ENCODE measurements around the gene PLEKHN1. TPM values are rescaled to one million over a fixed set of nuclear protein-coding genes. Genes with fewer than 3 reads are reported as not detected.
"Not testable (repeated sequence)": the region's sequence is repeated elsewhere in the genome, so short reads cannot be mapped to it uniquely, and the experiment has no call there.

Gene PLEKHN1
- polyA plus RNA-seq, 1 donor = 0.49 TPM

DNA sequence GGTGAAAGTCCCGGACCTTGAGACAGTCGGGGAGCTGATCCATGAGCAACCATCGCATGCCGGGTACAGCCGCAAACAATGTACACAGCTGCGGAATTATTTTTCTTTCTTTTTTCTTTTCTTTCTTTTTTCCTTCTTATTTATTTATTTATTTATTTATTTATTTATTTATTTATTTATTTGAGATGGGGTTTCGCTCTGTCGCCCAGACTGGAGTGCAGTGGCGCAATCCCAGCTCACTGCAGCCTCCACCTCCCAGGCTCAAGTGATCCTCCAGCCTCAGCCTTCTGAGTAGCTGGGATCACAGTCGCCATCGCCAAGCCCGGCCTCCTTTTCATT lies 18.2 kb downstream of the PLEKHN1 start:
- Histone ChIP-seq H3K27ac (ENCODE audit: low read length) (no peak overlapping the region), H3K4me1 (ENCODE audit: control insufficient read depth, insufficient read depth, low read length) (no peaks in the 10 kb centered on the region), H3K27me3 (ENCODE audit: control insufficient read depth, insufficient read depth, low read length) (peaks cover 36% of the 10 kb centered on the region), H3K9me3 (ENCODE audit: control insufficient read depth, low read depth, low read length) (peaks cover 1% of the 10 kb centered on the region), H3K4me3 (ENCODE audit: low read length) (no peak overlapping the region), H3K36me3 (ENCODE audit: control insufficient read depth, insufficient read depth, low read length) (no peaks in the 10 kb centered on the region)
- DNase-seq = no peak
- WGBS (ENCODE audit: insufficient coverage, low lambda C conversion rate) = 22% methylated on average over 4 of the region's 12 CpGs

DNA sequence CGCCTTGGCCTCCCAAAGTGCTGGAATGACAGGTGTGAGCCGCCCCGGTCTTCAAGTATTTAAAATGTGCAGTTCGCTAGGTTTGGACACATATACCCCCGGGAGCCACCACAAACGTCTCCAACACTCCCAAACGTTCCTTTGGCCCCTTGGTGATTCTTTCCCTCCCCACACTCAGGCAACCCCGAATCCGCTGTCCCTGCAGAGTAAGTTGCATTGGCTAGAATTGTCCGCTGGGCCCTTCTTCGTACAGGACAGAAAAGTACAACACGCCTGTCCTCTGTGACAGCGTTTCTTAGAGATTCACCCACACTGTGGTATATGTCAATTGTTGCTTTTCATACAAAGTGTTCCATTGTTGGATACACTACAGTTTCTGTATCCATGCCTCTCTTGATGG lies 18.8 kb downstream of the PLEKHN1 start:
- Histone ChIP-seq H3K27me3 (ENCODE audit: control insufficient read depth, insufficient read depth, low read length) (peaks cover 36% of the 10 kb centered on the region), H3K27ac (ENCODE audit: low read length) (no peak overlapping the region), H3K36me3 (ENCODE audit: control insufficient read depth, insufficient read depth, low read length) (no peaks in the 10 kb centered on the region), H3K4me1 (ENCODE audit: control insufficient read depth, insufficient read depth, low read length) (no peaks in the 10 kb centered on the region), H3K4me3 (ENCODE audit: low read length) (no peak overlapping the region), H3K9me3 (ENCODE audit: control insufficient read depth, low read depth, low read length) (no peaks in the 10 kb centered on the region)
- WGBS (ENCODE audit: insufficient coverage, low lambda C conversion rate) = no CpG with 5 or more reads among the region's 13 CpGs
- no peak for DNase-seq

DNA sequence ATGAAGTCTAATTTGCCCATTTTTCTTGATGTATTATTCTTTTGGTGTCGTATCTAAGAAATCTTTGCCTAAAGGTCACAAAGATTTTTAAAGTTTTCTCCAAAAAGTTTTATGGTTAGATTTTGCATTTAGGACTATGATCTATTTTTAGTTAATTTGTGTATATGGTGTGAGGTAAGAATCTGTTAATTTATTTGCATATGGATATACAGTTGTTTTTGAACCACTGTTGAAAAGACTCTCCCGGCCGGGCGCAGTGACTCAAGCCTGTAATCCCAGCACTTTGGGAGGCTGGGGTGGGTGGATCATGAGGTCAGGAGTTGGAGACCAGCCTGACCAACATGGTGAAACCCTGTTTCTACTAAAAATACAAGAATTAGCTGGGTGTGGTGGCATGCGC lies 21.8 kb downstream of the PLEKHN1 start:
- not testable (repeated sequence) for H3K4me3 ChIP-seq (ENCODE audit: low read length); H3K4me1 ChIP-seq (ENCODE audit: control insufficient read depth, insufficient read depth, low read length); H3K27ac ChIP-seq (ENCODE audit: low read length); DNase-seq; H3K36me3 ChIP-seq (ENCODE audit: control insufficient read depth, insufficient read depth, low read length)
- H3K9me3 ChIP-seq (ENCODE audit: control insufficient read depth, low read depth, low read length) = peaks cover 14% of the 10 kb centered on the region
- no CpG with 5 or more reads among the region's 5 CpGs for WGBS (ENCODE audit: insufficient coverage, low lambda C conversion rate)
- peaks cover 24% of the 10 kb centered on the region for H3K27me3 ChIP-seq (ENCODE audit: control insufficient read depth, insufficient read depth, low read length)

DNA sequence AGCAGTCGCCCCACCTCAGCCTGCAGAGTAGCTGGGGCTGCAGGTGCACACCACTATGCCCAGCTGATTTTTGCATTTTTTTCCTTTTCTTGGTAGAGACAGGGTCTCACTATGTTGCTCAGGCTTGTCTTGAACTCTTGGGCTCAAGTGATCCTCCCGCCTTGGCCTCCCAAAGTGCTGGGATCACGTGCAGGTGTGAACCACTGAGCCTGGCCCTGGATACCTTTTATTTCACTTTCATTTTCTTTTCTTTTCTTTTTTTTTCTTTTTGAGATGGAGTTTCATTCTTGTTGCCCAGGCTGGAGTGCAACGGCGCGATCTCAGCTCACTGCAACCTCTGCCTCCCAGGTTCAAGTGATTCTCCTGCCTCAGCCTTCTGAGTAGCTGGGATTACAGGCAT lies 25.0 kb downstream of the PLEKHN1 start:
- H3K27ac ChIP-seq (ENCODE audit: low read length); H3K4me1 ChIP-seq (ENCODE audit: control insufficient read depth, insufficient read depth, low read length); H3K36me3 ChIP-seq (ENCODE audit: control insufficient read depth, insufficient read depth, low read length); DNase-seq; H3K4me3 ChIP-seq (ENCODE audit: low read length): not testable (repeated sequence)
- peaks cover 23% of the 10 kb centered on the region for H3K27me3 ChIP-seq (ENCODE audit: control insufficient read depth, insufficient read depth, low read length)
- H3K9me3 ChIP-seq (ENCODE audit: control insufficient read depth, low read depth, low read length) = peaks cover 19% of the 10 kb centered on the region
- WGBS (ENCODE audit: insufficient coverage, low lambda C conversion rate) = 67% methylated on average over 1 of the region's 6 CpGs

DNA sequence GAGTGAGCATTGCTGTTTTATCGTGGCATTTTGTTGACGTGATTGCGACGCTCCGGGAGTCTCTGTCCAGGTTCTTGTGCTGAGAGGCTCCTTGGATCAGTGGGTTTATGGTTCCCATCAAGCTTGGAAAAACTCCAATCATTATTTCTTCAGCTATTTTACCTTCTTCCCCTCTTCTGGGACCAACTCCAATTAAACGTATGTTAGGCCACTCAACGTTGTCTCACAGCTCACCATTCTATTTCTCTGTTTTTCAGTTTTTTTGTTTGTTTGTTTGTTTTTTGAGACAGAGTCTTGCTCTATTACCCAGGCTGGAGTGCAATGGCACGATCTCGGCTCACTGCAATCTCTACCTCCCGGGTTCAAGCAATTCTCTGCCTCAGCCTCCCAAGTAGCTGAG lies 25.6 kb downstream of the PLEKHN1 start:
- WGBS (ENCODE audit: insufficient coverage, low lambda C conversion rate) = 100% methylated on average over 1 of the region's 10 CpGs
- H3K27me3 ChIP-seq (ENCODE audit: control insufficient read depth, insufficient read depth, low read length) = peaks cover 24% of the 10 kb centered on the region

DNA sequence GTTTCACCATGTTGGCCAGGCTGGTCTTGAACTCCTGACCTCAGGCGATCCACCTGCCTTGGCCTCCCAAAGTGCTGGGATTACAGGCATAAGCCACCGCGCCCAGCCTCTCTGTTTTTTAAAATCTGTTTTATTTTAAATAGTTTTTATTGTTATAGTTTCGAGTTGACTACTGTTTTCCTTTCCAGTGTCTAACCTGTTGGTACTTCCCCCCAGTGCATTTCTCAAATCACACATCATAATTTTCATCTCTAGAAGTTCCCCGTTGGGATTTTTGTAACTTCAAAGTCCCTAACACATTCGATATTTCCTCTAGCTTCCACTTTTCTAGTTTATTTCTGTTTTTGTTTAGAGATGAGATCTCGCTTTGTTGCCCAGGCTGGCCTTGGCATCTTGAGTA lies 26.1 kb downstream of the PLEKHN1 start:
- H3K9me3 ChIP-seq (ENCODE audit: control insufficient read depth, low read depth, low read length) = peaks cover 19% of the 10 kb centered on the region
- DNase-seq = no peak
- H3K27me3 ChIP-seq (ENCODE audit: control insufficient read depth, insufficient read depth, low read length) = peaks cover 28% of the 10 kb centered on the region
- no peak overlapping the region for H3K27ac ChIP-seq (ENCODE audit: low read length)
- 87% methylated on average over 1 of the region's 7 CpGs for WGBS (ENCODE audit: insufficient coverage, low lambda C conversion rate)
- H3K4me1 ChIP-seq (ENCODE audit: control insufficient read depth, insufficient read depth, low read length) = no peaks in the 10 kb centered on the region
- H3K36me3 ChIP-seq (ENCODE audit: control insufficient read depth, insufficient read depth, low read length) = no peaks in the 10 kb centered on the region
- H3K4me3 ChIP-seq (ENCODE audit: low read length) = no peak overlapping the region

More for the DNA sequence above, 25.6 kb downstream of the PLEKHN1 start:
- peaks cover 19% of the 10 kb centered on the region for H3K9me3 ChIP-seq (ENCODE audit: control insufficient read depth, low read depth, low read length)
- DNase-seq = no peak
- no peaks in the 10 kb centered on the region for H3K4me1 ChIP-seq (ENCODE audit: control insufficient read depth, insufficient read depth, low read length)
- no peaks in the 10 kb centered on the region for H3K36me3 ChIP-seq (ENCODE audit: control insufficient read depth, insufficient read depth, low read length)
- no peak overlapping the region for H3K27ac ChIP-seq (ENCODE audit: low read length)
- no peak overlapping the region for H3K4me3 ChIP-seq (ENCODE audit: low read length)

DNA sequence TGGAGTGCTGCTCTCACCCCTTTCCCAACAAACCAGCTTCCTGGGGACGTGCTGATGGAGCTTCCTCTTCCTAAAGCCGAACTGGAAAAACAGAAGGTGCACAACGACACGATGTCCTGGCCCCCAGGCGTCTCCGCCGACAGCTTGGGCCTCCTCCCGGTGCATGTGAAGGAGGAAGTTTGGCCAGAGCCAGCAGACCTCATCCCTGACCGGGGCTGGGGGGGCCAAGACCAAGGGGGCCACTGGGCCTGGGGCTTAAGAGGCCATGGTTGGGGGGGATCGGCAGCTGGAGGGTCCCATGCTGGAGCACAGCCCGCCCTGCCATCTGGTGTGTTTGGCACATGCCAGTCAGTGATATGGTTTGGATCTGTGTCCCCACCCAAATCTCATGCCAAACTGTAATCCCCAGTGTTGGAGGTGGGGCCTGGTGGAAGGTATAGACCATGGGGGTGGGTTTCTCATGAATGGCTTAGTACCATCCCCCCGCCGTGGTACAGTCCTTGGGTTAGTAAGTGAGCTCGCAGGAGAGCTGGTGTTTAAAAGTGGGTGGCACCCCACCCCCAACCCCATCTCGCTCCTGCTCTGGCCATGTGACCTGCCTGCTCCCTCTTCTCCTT lies 27.2 kb downstream of the PLEKHN1 start:
- H3K4me3 ChIP-seq (ENCODE audit: low read length) = no peak overlapping the region
- no peaks in the 10 kb centered on the region for H3K36me3 ChIP-seq (ENCODE audit: control insufficient read depth, insufficient read depth, low read length)
- DNase-seq = no peak
- WGBS (ENCODE audit: insufficient coverage, low lambda C conversion rate) = no CpG with 5 or more reads among the region's 15 CpGs
- no peak overlapping the region for H3K27ac ChIP-seq (ENCODE audit: low read length)
- peaks cover 2% of the 10 kb centered on the region for H3K4me1 ChIP-seq (ENCODE audit: control insufficient read depth, insufficient read depth, low read length)
- H3K27me3 ChIP-seq (ENCODE audit: control insufficient read depth, insufficient read depth, low read length) = peaks cover 39% of the 10 kb centered on the region
- peaks cover 28% of the 10 kb centered on the region for H3K9me3 ChIP-seq (ENCODE audit: control insufficient read depth, low read depth, low read length)

DNA sequence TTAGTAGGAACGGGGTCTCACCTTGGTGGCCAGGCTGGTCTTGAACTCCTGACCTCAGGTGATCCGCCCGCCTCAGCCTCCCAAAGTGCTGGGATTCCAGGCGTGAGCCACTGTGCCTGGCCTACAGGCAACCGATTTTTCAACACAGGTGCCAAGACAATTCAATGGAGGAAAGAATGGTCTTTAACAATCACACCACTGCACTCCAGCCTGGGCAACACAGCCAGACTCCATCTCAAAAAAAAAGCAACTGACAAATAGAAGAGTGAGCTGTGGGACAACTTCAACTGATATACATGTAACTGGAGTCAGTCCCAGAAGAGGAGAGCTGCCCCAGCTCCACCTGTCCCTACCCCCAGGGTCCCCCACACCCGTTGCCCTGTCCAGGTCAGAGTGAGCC lies 28.3 kb downstream of the PLEKHN1 start:
- DNase-seq; H3K4me1 ChIP-seq (ENCODE audit: control insufficient read depth, insufficient read depth, low read length); H3K27ac ChIP-seq (ENCODE audit: low read length); H3K4me3 ChIP-seq (ENCODE audit: low read length); H3K36me3 ChIP-seq (ENCODE audit: control insufficient read depth, insufficient read depth, low read length): not testable (repeated sequence)
- H3K9me3 ChIP-seq (ENCODE audit: control insufficient read depth, low read depth, low read length) = peaks cover 28% of the 10 kb centered on the region
- peaks cover 47% of the 10 kb centered on the region for H3K27me3 ChIP-seq (ENCODE audit: control insufficient read depth, insufficient read depth, low read length)
- no CpG with 5 or more reads among the region's 6 CpGs for WGBS (ENCODE audit: insufficient coverage, low lambda C conversion rate)

DNA sequence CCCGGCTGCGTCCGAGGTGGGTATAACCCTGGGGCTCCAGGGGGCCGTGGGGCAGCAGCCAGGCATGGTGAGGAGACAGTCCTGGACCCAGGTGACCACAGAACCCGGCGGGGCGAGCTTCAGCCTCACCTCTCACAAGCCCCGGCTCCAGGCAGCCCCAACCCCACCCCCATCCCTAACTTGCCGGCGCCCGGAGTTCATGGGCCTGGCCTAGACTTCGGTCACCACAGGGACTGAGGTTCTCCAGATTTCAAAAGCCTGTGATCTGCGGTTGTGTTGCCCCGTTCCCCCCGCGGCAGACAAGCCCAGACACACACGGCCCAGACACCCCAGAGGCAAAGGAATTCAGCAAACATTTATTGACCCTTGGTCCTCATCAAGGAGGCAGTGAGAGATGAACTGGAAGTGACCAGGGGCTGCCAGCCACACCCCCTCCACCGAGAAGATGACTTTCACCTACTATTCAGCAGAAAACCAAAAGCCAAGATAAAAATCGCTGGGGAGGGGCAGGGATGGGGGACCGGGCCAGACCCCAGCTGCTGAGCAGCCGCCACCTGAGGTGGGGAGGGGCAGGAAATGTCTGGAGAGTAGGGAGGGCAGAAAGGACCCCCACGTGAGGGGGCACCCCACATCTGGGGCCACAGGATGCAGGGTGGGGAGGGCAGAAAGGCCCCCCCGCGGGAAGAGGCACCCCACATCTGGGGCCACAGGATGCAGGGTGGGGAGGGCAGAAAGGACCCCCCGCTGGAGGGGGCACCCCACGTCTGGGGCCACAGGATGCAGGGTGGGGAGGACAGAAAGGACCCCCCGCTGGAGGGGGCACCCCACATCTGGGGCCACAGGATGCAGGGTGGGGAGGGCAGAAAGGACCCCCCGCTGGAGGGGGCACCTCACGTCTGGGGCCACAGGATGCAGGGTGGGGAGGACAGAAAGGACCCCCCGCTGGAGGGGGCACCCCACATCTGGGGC lies 29.7 kb downstream of the PLEKHN1 start:
- peaks cover 31% of the 10 kb centered on the region for H3K9me3 ChIP-seq (ENCODE audit: control insufficient read depth, low read depth, low read length)
- no CpG with 5 or more reads among the region's 30 CpGs for WGBS (ENCODE audit: insufficient coverage, low lambda C conversion rate)
- H3K27me3 ChIP-seq (ENCODE audit: control insufficient read depth, insufficient read depth, low read length) = peaks cover 52% of the 10 kb centered on the region
- H3K4me1 ChIP-seq (ENCODE audit: control insufficient read depth, insufficient read depth, low read length) = peaks cover 11% of the 10 kb centered on the region
- DNase-seq = no peak
- H3K36me3 ChIP-seq (ENCODE audit: control insufficient read depth, insufficient read depth, low read length) = no peaks in the 10 kb centered on the region
- no peak overlapping the region for H3K27ac ChIP-seq (ENCODE audit: low read length)
- H3K4me3 ChIP-seq (ENCODE audit: low read length) = no peak overlapping the region

DNA sequence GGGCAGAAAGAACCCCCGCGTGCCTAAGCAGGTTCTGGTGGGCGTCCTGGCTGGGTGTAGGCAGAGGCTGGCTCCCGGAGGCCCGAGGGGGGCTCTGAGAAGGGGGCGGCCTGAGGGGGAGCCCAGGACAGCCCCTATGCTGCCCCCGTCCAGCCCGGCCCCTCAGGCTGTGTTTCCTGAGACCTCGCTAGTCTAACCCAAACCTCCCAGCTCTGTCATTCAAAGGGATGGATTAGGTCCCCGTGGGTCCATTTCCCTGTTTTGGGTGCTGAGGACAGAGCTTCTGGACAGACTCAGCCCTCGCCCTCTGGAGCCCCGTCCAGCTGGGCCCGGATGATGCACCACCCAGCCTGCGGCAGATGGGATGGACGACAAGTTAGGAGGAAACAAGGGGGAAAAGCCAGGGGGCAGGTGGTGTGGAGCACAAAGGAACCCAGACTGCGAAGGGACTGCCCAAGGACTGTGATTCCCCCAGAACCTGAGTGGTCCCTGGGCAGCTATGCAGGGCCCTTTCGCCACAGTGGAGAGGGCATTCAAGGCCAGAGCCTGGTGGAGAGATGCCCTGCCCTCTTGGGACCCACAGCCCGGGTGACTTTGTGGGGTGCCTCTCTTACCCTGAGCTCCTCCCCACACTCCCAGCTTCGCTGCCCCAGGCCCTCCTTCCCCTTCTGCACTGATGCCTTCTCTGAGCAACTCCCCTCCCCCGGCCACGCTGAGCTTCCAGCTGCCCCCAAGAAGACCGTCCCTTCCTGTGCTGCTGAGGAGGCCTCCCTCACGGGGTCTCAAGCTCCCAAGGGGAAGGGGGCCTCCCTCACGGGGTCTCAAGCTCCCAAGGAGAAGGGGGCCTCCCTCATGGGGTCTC lies 30.8 kb downstream of the PLEKHN1 start:
- Histone ChIP-seq H3K36me3 (ENCODE audit: control insufficient read depth, insufficient read depth, low read length) (no peaks in the 10 kb centered on the region), H3K4me3 (ENCODE audit: low read length) (no peak overlapping the region), H3K27ac (ENCODE audit: low read length) (no peak overlapping the region), H3K9me3 (ENCODE audit: control insufficient read depth, low read depth, low read length) (peaks cover 28% of the 10 kb centered on the region), H3K4me1 (ENCODE audit: control insufficient read depth, insufficient read depth, low read length) (peaks cover 16% of the 10 kb centered on the region), H3K27me3 (ENCODE audit: control insufficient read depth, insufficient read depth, low read length) (peaks cover 57% of the 10 kb centered on the region)
- whole genome bisulfite sequencing (ENCODE audit: insufficient coverage, low lambda C conversion rate) = no CpG with 5 or more reads among the region's 24 CpGs
- DNase-seq = no peak
